GM13977 (cell line): ENCODE measurements around the gene MAGEA1.
"Not testable (repeated sequence)": the region's sequence is repeated elsewhere in the genome, so short reads cannot be mapped to it uniquely, and the experiment has no call there.

Experiments used
- DNase-seq: peaks from one replicate; pipeline ENCODE4 v3.0.0; 2012; ENCODE audit warnings: low spot score
- CTCF ChIP-seq: IDR thresholded peaks from 2 replicates; pipeline ENCODE4 v1.5.1; 2012; ENCODE audit warnings: mild to moderate bottlenecking, control low read depth; ENCODE audit not compliant: insufficient read depth; ENCODE audit errors: extremely low read depth, missing control alignments
- in situ Hi-C: fragments of 300-500 bp; cut with MboI; formaldehyde crosslinking; loops from one replicate; pipeline ENCODE4 v1.12.0; 2022; ENCODE audit warnings: low sequenced_read_pairs, low pct_unique_long_range_greater_than_20kb, mixed read lengths, inconsistent platforms; ENCODE audit not compliant: unreplicated experiment

Gene MAGEA1

GRCh38 chrX:153164733-153165132 is 14.4 kb upstream of the MAGEA1 start:
- no peak for DNase-seq
- in situ Hi-C loops, result no loop called here
- TF ChIP-seq CTCF, result no peak

- DNase-seq, in situ Hi-C loops: not testable (repeated sequence)
Observed at GRCh38 chrX:153168423-153168822, 10.7 kb upstream of the MAGEA1 start.

- no peak for DNase-seq
- no peak for TF ChIP-seq CTCF
- in situ Hi-C loops, result no loop called here
Observed at GRCh38 chrX:153181822-153182221, 2.7 kb downstream of the MAGEA1 start.

GRCh38 chrX:153184787-153185186 is 5.7 kb downstream of the MAGEA1 start:
- no peak for DNase-seq
- TF ChIP-seq CTCF, result no peak
- in situ Hi-C loops, result no loop called here

- no peak for DNase-seq
- no peak for TF ChIP-seq CTCF
- in situ Hi-C loops, result no loop called here
Observed at GRCh38 chrX:153190381-153190780, 11.3 kb downstream of the MAGEA1 start.

- no peak for DNase-seq
- no peak for TF ChIP-seq CTCF
- in situ Hi-C loops, result no loop called here
Observed at GRCh38 chrX:153200462-153200861, 21.4 kb downstream of the MAGEA1 start.

- TF ChIP-seq CTCF, result no peak
- in situ Hi-C loops, result no loop called here
- DNase-seq, result no peak
Observed at GRCh38 chrX:153206425-153207046, 27.5 kb downstream of the MAGEA1 start.
